GM18909 (cell line): ENCODE results near the gene PFKFB3.
"Not testable (repeated sequence)": the region's sequence is repeated elsewhere in the genome, so short reads cannot be mapped to it uniquely, and the experiment has no call there.

Experiments
- ATAC-seq: cut with Tn5 transposase; IDR thresholded peaks from one replicate; pipeline ENCODE4 v1.9.1; 2021; ENCODE audit warnings: mild to moderate bottlenecking; ENCODE audit not compliant: unreplicated experiment, poor library complexity

Gene PFKFB3

DNA sequence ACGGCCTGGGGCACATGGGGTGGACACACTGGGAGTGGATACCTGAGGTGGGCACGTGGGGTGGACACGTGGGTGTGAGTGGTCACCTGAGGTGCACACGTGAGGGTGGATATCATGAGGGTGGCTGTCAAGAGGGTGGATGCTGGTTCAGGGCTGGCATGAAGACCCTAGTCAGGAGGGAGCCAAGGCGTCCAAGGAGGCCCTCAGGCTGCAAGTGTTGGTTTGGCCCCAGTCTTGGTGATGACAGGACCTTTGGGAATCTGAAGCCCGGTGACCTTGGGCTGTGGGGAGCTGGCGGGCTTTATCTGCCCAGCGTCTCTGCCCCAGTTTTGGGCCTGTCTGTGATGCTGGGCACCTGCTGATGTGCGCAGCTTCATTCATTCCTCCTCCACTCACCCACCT, 24.9 kb upstream of the PFKFB3 start:
- ATAC-seq: no peak

DNA sequence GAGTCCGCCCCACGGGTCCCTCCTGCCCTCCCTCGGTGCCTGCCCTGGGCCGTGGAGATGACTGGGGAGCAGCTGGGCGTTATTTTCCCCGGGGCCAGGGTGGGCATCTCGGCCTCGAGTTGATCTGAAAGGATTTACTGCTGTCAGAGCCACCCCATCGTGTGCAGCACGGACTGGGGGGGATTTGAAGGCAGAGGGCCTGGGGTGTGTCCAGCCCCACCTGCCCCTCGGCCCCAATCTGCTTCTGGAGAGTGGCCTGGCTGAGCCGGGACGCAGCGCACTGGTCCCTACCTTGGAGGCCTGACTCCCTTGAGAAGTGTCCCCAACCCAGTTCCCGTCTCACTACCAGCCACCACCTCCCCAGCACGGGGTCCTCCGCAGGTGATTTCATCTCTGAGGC, 24.2 kb upstream of the PFKFB3 start:
- no peak for ATAC-seq

DNA sequence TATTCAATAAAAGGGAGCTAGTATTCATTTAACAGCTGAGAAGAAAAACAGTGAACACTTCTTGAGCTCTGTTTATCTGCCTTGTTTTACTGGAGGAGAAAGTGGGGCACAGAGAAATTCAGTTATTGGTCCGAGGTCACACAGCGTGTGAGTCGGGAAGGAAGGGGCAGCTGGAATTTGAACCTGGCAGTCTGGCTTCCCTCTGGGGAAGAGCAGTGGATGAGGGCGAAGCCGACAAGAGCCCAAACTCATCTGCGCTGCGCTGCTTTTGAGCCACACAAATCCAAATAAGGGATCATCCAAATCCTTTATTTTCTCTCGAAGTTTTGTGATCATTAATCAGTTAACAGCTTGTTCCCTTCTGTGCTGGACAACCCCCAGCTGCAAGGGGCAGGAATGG, 23.7 kb upstream of the PFKFB3 start:
- no peak for ATAC-seq

DNA sequence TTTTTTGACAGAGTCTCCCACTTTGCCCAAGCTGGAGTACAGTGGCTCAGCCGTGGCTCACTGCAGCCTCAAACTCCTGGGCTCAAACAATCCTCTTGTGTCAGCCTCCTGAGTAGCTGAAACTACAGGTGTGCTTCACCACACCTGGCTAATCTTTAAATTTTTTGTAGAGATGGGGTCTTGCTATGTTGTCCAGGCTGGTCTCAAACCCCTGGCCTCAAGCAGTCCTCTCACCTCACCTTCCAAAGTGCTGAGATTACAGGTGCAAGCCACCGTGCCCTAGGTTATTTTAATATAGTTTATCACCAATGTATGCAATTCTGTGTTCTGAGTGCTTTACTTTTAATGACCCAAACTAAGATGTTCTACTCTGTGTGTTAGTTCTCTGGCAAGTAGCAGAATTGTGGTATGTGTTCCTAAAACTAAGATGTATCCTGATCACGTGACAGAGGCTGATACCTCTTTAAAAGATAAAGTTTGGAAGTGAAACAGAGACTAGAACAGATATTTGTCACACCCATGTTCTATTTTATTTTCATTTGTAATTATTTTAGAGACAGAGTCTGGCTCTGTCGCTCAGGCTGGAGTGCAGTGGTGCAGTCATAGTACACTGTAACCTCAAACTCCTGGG, 22.1 kb upstream of the PFKFB3 start:
- no peak for ATAC-seq

DNA sequence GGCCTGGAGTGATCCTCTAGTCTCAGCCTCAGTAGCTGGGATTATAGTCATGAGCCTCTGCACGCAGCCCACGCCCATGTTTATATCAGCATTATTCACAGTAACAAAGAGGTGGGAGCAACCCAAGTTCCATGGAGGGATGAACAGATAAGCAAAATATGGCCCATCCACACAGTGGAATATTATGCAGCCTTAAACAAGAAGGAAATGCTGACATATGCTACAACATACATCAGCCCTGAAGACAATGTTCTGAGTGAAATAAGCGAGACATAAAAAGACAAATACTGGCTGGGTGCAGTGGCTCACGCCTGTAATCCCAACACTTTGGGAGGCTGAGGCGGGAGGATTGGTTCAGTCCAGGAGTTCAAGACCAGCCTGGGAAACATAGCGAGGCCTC, 21.5 kb upstream of the PFKFB3 start:
- ATAC-seq: no peak

DNA sequence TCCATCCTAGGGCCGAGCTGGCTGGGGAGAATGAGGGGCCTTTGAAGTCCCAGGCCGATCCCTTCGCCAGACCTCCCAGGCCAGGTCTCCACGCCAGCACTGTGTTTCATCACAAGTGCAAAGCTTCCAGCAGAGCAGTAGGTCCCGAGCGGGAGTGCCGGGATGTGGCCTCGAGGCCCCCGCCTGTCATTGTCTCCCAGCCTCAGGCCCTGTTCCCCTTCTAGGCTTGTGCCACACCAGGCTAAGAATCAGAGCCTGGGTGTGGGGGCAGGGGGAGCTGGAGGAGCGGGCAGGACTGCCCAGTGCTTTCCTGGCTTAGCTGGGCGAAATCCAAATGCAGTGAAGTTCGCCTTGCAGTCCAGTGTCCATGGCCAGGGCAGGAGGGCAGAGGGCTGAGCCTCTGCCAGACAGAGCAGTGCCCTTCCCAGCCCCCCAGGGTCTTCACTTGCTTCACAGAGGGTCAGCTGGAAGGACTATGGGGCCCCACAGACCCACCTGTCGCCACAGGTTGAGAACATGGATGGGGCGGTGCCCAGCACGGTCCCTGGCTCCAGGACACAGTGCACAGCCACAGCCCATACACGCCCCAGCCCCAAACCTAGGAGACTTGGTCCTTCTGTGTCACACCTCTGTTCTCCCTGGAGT, 20.2 kb upstream of the PFKFB3 start:
- ATAC-seq: no peak

DNA sequence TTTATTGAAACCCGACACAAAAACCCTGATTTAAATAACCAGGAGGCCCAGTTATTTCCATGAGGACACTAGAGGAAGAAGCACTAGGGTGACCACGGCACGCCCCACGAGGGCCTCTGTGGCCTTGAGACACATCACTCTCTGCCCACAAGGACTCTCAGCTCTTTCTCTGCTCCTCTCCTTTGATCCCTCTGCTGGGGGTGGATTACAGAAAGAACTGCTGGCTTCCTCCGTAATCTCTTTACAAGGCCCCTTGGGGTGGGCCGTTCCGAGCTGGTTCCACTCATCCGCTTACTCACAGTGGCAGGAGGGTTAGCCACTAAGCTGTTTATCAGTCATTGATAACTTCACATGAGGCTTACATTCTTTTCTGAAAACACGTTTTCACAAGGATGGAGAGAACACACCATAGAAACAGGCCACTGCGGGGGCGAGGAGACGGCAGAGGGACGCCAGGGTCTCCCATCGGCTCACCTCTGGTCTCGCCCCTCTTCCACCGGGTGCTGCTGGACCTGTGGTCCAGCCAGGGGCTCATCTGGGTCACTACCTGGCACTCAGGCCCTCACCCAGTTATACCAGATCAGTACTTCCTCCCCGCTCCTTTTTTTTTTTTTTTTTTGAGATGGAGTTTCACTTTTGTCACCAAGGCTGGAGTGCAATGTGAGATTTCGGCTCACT, 17.6 kb upstream of the PFKFB3 start:
- ATAC-seq: no peak

DNA sequence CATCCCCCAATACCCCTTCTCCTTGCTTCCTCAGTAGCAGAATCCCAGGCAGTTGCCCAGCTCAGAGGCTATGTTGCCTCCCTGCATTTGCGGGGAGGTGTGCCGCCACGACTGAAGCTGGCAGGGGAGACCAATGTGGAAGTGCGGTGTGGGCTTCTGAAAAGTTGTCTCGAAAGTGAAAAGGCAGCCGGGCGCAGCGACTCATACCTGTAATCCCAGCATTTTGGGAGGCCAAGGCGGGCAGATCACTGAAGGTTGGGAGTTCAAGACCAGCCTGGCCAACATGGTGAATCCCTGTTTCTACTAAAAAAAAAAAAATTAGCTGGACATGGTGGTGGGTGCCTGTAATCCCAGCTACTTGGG, 15.9 kb upstream of the PFKFB3 start:
- no peak for ATAC-seq

DNA sequence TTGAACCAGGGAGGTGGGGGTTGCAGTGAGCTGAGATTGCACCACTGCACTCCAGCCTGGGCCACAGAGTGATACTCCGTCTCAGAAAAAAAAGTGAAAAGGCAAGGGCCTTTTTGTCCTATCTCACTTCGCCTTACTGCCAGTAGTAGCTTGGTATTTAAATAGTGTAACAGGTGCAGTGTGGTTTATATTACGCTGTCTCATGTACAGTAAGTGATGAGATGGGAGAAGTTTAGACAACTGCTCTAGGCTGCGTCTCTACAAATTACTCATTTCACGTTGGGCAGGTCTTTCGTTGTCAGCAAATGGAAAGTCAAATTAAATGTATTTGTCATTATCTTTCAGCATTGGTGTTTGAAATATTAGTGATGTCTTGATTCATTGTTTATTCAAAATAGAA, 15.5 kb upstream of the PFKFB3 start:
- ATAC-seq: no peak

DNA sequence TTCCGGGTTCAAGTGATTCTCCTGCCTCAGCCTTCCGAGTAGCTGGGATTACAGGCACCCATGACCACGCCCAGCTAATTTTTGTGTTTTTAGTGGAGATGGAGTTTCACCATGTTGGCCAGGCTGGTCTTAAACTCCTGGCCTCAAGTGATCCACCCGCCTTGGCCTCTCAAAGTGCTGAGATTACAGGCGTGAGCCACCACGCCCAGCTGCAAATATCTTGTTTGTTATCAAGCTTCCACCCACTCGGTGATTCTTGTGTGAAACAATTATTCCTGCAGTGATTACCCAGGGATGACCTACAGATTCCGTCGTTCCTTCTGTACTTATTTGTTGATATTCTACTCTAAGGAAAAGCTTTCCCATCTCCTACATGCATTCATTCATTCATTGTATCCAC, 12.7 kb upstream of the PFKFB3 start:
- not testable (repeated sequence) for ATAC-seq

DNA sequence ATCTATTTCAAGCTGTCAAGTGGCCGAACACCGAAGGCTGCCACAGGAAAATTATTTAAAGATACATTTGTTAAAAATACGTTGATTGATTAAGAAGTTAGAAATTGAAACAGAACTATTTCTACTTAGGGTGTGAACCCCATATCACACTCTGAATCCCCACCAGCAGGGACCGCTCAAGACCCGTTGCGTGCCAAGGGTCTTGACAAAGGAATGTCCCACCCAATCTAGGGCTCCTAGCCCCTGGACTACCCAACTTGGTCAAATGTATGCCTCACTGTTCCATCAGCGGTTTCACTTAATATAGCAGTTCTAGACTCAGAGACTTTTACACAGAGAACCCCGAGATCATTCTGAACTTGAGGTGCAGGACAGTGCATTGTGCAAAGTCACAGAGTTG, 11.6 kb upstream of the PFKFB3 start:
- ATAC-seq: no peak

DNA sequence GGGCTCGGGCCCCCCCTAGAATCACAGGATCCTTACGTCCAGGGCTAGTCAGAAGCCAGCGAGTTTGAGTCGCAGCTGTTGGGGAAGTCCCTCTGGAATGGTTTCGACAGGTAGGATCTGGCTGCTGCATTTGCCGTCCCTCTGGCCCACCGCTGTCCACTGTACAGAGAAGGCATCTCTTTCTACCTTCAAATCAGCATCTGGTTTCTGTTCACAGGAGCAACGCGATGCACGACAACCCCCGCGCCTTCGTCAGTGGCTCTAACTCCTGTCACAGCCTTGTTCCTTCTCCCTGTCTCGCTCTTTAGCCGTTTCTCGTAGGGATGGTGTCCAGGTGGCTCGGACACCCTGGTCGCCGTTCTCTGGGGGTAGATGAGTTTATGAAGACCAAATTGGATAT, 11.2 kb upstream of the PFKFB3 start:
- no peak for ATAC-seq

DNA sequence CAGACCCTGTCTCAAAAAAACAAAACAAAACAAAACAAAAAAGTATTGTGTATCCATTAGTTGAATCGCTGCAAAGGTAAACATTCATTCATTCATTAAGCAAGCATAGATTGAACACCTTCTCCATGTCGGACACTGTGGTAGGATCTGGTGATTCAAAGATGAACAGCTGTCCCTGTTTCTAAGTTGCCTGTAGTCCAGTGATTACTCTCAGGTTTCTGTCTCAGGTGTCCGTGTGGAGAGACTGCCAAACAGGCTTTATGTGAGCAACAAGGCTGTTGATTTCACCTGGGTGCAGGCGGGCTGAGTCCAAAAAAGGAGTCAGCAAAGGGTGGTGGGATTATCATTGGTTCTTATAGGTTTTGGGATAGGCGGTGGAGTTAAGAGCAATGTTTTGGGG, 9.4 kb upstream of the PFKFB3 start:
- ATAC-seq: not testable (repeated sequence)

DNA sequence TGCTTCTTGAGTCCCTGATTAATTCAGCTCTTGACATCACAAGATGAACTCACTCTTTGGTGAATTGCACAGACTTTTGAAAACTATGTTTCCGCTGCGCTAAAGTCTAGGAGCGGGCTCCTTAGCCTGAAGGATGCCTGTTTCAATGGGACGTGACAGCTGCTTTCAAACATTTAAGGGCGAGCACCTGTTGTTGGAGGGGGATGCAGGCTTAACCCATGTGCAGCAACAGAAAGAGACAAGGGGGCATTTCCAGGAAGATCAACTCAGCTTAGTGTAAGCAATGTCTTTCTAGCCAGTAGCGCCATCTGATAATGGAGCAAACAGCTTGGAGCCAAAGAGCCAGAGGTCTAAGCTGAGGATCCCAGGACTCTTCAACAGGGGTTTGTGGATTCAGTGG, 8.4 kb upstream of the PFKFB3 start:
- ATAC-seq: no peak

DNA sequence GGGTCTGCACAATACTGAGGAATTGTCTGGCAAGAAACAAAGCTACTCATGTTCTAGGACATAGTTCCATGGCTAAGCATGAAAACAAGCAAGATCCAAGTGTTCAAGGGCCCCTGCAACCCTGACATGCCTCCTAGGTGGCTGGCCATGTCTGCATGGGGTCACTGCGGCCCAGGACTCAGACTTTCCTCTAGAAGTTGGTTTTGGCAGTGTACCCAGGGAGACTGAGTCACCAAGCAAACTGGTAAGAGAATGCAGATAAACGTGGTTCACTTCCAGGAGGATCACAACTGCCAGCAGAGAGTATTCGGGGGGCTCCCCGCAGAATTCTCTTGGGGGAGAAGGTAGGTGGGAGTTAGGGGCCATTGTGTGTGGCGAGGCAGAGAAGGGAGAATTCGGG, 7.4 kb upstream of the PFKFB3 start:
- ATAC-seq: no peak

DNA sequence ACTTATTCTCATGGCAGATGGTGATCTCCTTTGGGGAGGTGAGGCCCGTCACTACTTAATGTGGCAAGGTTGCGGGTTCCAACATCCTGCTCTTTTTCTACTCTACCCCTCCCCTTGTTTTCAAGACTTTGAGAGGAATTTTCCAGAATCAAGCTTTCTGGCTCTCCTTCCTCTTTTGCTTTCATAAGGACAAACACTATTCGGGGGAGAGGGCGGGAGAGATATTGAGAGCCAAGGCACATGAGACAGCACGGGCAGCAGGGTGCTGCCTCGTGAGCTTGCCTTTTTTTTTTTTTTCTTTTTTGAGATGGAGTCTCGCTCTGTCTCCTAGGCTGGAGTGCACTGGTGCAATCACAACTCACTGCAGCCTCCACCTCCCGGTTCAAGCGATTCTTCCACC, 6.9 kb upstream of the PFKFB3 start:
- no peak for ATAC-seq

DNA sequence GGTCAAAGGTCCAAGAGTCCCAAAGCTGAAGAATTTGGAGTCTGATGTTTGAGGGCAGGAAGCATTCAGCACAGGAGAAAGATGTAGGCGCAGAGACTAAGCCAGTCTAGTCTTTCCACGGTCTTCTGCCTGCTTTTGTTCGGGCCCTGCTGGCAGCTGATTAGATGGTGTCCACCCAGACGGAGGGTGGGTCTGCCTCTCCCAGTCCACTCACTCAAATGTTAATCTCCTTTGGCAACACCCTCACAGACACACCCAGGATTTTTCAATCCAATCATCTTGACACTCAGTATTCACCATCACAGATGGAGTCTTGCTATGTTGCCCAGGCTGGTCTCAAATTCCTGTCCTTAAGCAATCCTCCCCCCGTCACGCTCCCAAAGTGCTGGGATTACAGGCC, 6.2 kb upstream of the PFKFB3 start:
- not testable (repeated sequence) for ATAC-seq

DNA sequence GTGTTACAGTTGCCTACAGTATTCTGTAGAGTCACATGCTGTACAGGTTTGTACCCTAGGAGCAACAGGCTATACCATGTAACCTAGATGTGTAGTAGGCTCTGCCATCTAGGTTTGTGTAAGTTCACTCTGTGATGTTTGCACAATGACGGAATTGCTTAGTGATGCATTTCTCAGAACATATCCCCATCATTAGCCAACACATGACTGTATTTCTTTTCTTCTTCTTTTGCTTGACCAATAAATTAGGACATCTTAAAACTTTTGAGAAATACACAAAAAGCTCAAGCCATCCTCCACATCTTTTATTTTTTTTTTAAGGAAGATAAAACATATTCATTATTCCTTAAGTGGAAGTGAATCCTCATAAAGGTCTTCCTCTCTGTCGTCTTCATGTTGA, 5.4 kb upstream of the PFKFB3 start:
- ATAC-seq: no peak

DNA sequence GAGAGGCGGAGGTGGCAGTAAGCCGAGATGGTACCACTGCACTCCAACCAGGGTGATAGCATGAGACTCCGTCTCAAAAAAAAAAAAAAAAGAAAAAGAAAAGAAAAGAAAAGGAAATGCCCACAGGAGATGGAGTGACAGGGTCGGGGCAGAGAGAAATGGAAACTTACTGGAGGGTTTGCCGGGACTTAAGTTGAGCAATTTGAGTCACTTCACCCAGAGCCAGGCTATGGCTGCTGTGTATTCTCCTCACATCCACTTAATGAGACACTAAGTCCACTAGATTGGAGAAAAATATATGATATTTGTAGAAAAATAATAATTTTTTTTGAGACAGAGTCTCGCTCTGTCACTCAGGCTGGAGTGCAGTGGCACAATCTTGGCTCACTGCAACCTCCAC, 4.6 kb upstream of the PFKFB3 start:
- no peak for ATAC-seq

DNA sequence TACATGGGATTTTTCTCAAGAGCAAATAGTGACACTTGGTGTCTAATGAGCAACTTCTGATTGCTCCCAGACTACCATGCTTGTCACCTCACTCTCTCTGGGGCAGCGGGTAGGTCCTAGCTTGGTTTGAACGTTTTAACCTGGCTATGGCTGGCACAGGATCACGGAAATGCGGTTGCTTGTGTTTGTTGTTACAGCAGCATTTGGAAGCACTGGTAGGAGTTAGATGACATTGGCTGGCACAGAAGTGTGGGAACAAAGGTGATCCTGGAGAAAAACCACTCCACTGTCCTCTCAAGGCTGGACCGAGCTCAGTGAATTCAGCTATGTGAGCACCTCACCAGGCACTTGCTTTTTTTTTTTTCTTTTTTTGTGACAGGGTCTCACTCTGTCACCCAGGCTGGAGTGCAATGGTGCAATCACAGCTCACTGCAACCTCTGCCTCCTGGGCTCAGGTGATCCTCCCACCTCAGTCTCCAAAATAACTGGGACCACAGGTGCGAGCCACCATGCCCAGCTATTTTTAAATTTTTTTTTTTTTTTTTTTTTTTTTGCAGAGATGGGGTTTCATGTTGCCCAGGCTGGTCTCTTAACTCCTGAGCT, 3.5 kb upstream of the PFKFB3 start:
- ATAC-seq: no peak

DNA sequence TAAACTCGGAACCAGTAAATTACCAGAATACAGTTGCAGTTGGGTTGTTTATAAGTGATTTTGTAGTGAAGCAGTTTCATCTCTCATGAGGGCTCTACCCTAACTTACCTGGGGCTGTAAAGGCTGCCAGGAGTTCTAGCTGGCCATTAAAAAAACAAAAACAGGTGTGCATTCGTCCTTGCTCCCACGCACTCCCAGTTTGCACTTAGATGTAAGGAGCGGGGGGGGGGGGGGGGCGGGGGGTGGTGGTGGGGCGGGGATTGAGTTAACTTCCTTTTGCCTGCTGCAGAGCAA, 2.3 kb upstream of the PFKFB3 start:
- ATAC-seq: no peak
